NCI-H345 (cell line): ENCODE measurements around the gene NAA38.
"Not testable (repeated sequence)": the region's sequence is repeated elsewhere in the genome, so short reads cannot be mapped to it uniquely, and the experiment has no call there.

ENCODE experiments used
- DNase-seq: peaks from one replicate; lab custom pipeline; 2025; lab: John Stamatoyannopoulos, UW

Gene NAA38

DNA sequence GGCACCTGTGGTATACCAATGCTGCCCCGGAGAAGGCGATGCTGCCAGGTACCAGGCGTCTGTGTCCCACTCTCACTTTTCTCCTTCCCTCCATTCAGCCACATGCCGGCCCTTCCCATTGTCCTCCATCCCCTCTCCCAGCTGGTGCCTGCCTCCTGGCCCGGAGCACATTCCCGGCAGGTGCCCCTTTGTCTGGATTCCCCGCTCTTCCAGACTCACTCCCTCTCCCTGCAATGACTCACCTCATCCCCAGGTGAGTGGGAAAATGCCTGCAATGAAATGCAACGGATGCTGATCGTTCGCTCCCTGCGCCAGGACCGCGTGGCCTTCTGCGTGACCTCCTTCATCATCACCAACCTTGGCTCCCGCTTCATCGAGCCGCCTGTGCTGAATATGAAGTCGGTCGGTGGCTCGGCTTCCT, 33.8 kb downstream of the NAA38 start:
- peak; percentile 2 for DNase-seq

DNA sequence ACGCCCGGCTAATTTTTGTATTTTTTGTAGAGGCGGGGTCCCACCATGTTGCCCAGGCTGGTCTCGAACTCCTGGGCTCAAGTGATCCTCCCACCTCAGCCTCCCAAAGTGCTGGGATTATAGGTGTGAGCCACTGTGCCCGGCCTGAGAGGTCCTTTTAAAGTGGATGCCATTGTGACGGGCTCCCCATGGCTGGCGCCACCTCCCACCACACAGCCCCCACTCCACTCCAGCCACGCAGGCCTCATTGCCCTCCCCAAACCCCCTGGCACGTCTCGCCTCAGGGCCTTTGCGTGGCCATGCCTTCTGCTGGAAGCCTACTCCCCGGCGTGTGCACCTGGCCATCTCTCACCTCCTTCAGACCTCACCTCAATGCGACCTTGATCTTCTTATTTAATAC, 35.2 kb downstream of the NAA38 start:
- no peak for DNase-seq

DNA sequence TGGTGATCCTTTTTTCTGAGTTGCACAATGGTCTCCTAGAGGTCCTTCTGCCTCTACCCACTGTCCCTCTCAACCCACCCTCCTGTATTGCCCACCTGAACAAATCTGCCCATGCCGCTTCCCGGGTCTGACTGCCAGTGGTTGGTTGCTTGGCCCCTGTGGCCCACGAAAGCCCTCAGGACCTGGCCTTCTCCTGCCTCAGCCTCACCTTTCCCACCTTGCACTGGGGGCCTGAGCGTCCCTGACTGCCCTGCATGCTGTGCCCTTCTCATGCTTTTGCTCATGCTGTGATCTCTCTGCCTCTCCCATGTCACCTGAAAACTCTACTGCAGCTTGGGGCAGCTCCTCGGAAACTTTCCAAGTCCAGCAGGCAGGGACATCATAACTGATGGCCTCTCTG, 37.1 kb downstream of the NAA38 start:
- DNase-seq = no peak

GRCh38 chr17:7818746-7819645, 38.4 kb downstream of the NAA38 start:
- DNase-seq = no peak

DNA sequence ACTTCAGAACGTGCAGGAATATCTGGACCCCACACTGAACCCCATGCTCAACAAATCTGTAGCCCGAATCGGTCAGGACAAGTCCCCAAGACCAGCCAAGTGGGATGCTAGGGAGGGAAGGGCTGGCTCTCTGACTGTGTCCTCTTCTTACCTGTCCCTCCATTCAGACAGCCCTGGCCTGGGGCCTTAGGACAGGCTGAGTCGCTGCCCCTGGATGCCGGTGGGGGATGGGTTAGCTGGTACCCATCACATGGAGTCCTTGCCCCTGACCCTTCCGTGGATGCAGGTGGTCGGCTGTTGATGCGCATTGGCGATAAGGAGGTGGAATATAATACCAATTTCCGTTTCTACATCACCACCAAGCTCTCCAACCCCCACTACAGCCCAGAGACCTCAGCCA, 39.3 kb downstream of the NAA38 start:
- no peak for DNase-seq

- no peak for DNase-seq
These were observed 39.8 kb downstream of the NAA38 start for GRCh38 chr17:7817643-7817964.

DNA sequence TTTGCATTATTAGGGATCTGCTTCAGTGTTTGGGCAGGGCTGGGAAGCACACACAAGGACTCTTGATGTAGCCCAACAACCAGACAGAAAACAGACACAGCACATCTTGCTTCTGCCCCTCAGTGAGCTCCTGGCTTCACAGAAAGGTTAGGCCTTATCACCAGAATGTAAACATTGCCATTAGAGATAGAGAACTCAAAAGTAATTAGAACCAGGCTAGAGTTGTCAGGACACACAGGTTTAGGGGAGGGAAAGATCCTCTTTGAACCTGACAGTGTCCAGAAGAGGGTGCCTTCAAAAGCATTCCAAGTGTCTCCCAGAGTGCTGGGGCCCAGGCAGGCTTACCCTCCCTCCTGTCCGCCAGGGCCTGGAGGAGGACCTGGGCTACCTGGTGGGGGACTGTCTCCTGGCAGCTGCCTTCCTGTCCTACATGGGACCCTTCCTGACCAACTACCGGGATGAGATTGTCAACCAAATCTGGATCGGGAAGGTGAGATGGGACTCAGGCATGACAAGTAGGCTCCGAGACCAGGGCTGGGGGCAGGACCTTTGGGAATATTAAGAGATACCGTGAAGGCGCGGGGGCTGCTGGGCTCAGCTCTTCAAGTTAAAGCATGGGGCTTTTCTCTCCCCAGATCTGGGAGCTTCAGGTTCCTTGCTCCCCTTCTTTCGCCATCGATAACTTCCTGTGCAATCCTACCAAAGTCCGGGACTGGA, 40.3 kb downstream of the NAA38 start:
- no peak for DNase-seq

- no peak for DNase-seq
These were observed 42.4 kb downstream of the NAA38 start for GRCh38 chr17:7814969-7815368.

- DNase-seq = no peak
These were observed 46.1 kb downstream of the NAA38 start for GRCh38 chr17:7811251-7811650.

DNA sequence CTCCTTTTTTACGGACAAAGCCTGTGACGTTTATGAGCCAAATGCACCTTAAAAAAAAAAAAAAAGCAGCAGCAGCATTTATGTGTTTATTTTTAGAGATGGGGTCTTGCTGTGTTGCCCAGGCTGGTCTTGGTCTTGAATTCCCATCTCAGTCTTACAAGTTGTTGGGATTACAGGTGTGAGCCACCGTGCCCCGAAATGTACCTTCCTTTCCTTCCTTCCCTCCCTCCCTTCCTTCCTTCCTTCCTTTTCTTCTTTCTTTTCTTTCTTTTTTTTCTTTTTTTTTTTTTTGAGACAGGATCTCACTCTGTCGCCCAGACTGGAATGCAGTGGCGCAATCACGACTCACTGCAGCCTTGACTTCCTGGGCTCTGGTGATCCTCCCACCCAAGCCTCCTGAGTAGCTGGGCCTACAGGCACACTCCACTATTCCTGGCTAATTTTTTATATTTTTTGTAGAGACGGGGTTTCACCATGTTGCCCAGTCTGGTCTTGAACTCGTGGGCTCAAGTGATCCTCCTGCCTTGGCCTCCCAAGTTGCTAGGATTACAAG, 47.5 kb downstream of the NAA38 start:
- not testable (repeated sequence) for DNase-seq

DNA sequence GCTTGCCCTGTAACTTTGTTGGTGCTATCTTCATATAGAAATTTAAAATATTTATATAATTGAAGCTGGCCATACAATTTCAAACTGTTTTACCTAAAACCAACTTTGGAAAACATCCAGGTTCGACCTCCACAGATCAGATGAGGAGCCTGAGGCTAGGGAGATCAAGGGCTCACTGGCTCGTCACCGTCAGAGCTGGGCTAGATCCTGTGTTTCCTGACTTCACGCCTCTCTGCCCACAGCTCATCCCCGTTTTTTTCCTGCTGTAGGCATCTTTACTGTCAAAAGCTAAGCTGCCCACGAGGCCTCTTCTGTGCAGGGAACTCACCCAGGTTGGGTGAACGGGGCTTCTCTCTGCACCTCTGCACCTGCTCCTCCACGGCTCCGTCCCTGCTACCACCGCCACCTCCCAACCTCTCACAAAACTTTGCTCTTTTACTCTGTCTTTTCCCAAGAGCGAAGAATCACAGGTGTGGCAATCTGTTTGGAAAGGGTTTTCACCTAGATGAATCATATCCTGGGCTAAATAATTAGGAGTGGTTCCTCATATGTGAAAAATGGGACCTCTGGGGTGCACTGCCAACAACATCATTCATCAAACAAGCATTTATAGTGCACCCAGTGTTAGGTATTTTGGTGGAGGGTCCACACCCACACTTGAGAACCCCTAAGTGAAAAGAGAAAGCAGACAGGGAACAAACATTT, 48.1 kb downstream of the NAA38 start:
- DNase-seq = no peak

- no peak for DNase-seq
These were observed 50.2 kb downstream of the NAA38 start for GRCh38 chr17:7807206-7807605.
